ENCODE data around the gene SLC25A25.

SLC25A25 gene

GRCh38 chr9:128145536-128145935, 77.5 kb downstream of the SLC25A25 start:
- H3K4me2 ChIP-seq (ENCODE audit: low read length) = no peak overlapping the region
- no peak overlapping the region for H3K9ac ChIP-seq
- H3K4me1 ChIP-seq = no peaks in the 10 kb centered on the region
- no peaks in the 10 kb centered on the region for H3K36me3 ChIP-seq (ENCODE audit: control insufficient read depth, insufficient read depth, low read length)
- H3K27me3 ChIP-seq (ENCODE audit: control insufficient read depth, insufficient read depth, low read length) = no peaks in the 10 kb centered on the region
- no peaks in the 10 kb centered on the region for H3K79me2 ChIP-seq
- no peak overlapping the region for H3K4me3 ChIP-seq (ENCODE audit: low read depth, low read length)
- H2AFZ ChIP-seq = no peak overlapping the region
- no peak for TF ChIP-seq CTCF (IDR thresholded peaks at IDR 0.05)
- H3K9me3 ChIP-seq (ENCODE audit: control insufficient read depth, low read length) = no peaks in the 10 kb centered on the region
- H3K27ac ChIP-seq = no peak overlapping the region

DNA sequence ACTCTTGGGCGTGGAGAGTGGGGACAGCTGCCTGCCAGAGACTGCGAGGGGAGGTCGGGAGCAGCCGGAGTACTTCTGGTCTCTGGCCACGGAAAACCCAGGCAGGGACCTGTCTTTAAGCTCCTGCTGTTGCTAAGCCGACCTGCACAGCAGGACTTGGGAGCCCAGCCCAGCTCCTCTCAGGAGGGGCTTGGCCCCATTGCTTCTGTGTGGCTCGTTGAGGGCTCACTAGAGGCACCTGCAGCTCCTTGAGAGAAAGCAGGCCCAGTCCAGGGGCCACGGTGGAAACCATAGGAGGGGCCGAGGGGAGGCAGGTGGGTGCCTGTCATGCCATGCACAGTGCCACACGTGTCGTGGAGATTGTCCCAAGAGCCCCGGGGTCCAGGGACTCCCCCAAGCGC, 77.9 kb downstream of the SLC25A25 start:
- no peak overlapping the region for H3K27ac ChIP-seq
- no peaks in the 10 kb centered on the region for H3K4me1 ChIP-seq
- no peak overlapping the region for H3K4me2 ChIP-seq (ENCODE audit: low read length)
- no peaks in the 10 kb centered on the region for H3K27me3 ChIP-seq (ENCODE audit: control insufficient read depth, insufficient read depth, low read length)
- no peak overlapping the region for H3K9ac ChIP-seq
- no peaks in the 10 kb centered on the region for H3K36me3 ChIP-seq (ENCODE audit: control insufficient read depth, insufficient read depth, low read length)
- H3K79me2 ChIP-seq = no peaks in the 10 kb centered on the region
- no peak for TF ChIP-seq CTCF (IDR thresholded peaks at IDR 0.05)
- no peak overlapping the region for H3K4me3 ChIP-seq (ENCODE audit: low read depth, low read length)
- no peak overlapping the region for H2AFZ ChIP-seq
- H3K9me3 ChIP-seq (ENCODE audit: control insufficient read depth, low read length) = no peaks in the 10 kb centered on the region

- Histone ChIP-seq H3K27me3 (ENCODE audit: control insufficient read depth, insufficient read depth, low read length) (no peaks in the 10 kb centered on the region), H3K4me1 (no peaks in the 10 kb centered on the region), H3K36me3 (ENCODE audit: control insufficient read depth, insufficient read depth, low read length) (no peaks in the 10 kb centered on the region), H3K9me3 (ENCODE audit: control insufficient read depth, low read length) (no peaks in the 10 kb centered on the region), H3K79me2 (no peaks in the 10 kb centered on the region), H3K27ac (no peak overlapping the region), H2AFZ (no peak overlapping the region), H3K4me2 (ENCODE audit: low read length) (no peak overlapping the region), H3K4me3 (ENCODE audit: low read depth, low read length) (no peak overlapping the region), H3K9ac (no peak overlapping the region)
- TF ChIP-seq CTCF (IDR thresholded peaks at IDR 0.05) = no peak
Observed at GRCh38 chr9:128146591-128147120, 78.6 kb downstream of the SLC25A25 start.

GRCh38 chr9:128148509-128149000, 80.5 kb downstream of the SLC25A25 start:
- Histone ChIP-seq H3K27ac (no peak overlapping the region), H3K4me1 (no peaks in the 10 kb centered on the region), H3K9me3 (ENCODE audit: control insufficient read depth, low read length) (no peaks in the 10 kb centered on the region), H3K4me2 (ENCODE audit: low read length) (no peak overlapping the region), H3K4me3 (ENCODE audit: low read depth, low read length) (no peak overlapping the region), H3K27me3 (ENCODE audit: control insufficient read depth, insufficient read depth, low read length) (no peaks in the 10 kb centered on the region), H3K79me2 (no peaks in the 10 kb centered on the region), H3K9ac (no peak overlapping the region), H2AFZ (no peak overlapping the region), H3K36me3 (ENCODE audit: control insufficient read depth, insufficient read depth, low read length) (no peaks in the 10 kb centered on the region)
- TF ChIP-seq CTCF (IDR thresholded peaks at IDR 0.05) = no peak

GRCh38 chr9:128149001-128149701, 81.1 kb downstream of the SLC25A25 start, which contains the start of gene LCN2:
LCN2 (plus strand) TSS chr9:128149453; CDS start chr9:128149526, 73 bp downstream.
- no peaks in the 10 kb centered on the region for H3K4me1 ChIP-seq
- no peak within 1 kb of the TSS for H3K4me3 ChIP-seq (ENCODE audit: low read depth, low read length)
- no peak within 1 kb of the TSS for H3K4me2 ChIP-seq (ENCODE audit: low read length)
- H3K9me3 ChIP-seq (ENCODE audit: control insufficient read depth, low read length) = no peaks in the 10 kb centered on the region
- no peaks in the 10 kb centered on the region for H3K36me3 ChIP-seq (ENCODE audit: control insufficient read depth, insufficient read depth, low read length)
- H3K9ac ChIP-seq = no peak within 1 kb of the TSS
- no peak within 1 kb of the TSS for H2AFZ ChIP-seq
- TF ChIP-seq CTCF (IDR thresholded peaks at IDR 0.05) = no peak
- H3K27me3 ChIP-seq (ENCODE audit: control insufficient read depth, insufficient read depth, low read length) = no peaks in the 10 kb centered on the region
- no peak within 1 kb of the TSS for H3K27ac ChIP-seq
- no peaks in the 10 kb centered on the region for H3K79me2 ChIP-seq
